ENCODE results near the gene SLC10A3.

The SLC10A3 gene

DNA sequence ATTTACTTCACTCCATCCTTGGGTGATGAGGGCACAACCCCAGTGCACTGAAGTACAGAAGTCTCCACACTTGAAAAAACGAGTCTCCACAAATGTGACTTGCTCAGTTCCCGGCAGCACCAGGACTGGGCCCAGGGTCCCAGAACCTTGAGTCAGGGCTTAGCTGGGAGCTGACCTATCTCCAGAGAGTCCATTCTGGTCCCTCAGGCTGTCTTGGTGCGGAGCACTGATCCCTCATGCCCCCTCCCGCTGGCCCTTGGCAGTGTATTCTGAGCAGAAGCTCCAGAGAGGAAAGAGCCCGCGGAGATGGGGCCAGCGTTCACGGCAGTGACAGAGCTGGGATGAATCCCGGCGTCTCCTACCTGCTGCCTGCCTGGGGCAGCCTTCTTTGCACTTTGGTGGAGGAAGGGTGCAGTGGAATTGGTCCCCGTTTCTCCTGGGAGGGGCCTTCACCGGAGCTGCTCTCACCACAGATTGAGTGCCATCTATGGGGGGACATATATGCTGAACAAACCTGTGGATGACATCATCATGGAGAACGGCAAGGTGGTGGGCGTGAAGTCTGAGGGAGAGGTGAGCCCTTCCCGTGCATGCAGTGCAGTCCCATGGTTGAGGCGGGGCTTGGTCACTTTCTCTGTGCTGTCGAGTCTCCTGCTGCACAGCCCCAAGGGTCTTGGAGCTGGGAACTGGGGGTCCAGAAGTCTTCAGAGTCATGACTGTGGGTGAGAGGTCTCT lies 49.6 kb downstream of the SLC10A3 start:
- no peak for DNase-seq (ENCODE audit: low read depth in 3 of 3)

DNA sequence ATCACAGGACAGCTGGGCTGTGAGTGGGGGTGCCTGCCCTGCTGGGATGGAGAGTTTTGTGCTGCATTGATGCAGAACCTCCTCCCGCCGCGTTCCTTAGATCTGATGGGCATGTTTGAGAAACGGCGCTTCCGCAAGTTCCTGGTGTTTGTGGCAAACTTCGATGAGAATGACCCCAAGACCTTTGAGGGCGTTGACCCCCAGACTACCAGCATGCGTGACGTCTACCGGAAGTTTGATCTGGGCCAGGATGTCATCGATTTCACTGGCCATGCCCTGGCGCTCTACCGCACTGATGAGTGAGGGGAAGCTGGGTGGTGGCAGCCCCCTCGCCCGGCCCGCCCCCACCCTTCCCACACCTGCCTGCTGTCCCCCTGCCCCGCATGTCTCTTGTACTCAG lies 50.6 kb downstream of the SLC10A3 start:
- DNase-seq (ENCODE audit: low read depth in 3 of 3), result no peak

DNA sequence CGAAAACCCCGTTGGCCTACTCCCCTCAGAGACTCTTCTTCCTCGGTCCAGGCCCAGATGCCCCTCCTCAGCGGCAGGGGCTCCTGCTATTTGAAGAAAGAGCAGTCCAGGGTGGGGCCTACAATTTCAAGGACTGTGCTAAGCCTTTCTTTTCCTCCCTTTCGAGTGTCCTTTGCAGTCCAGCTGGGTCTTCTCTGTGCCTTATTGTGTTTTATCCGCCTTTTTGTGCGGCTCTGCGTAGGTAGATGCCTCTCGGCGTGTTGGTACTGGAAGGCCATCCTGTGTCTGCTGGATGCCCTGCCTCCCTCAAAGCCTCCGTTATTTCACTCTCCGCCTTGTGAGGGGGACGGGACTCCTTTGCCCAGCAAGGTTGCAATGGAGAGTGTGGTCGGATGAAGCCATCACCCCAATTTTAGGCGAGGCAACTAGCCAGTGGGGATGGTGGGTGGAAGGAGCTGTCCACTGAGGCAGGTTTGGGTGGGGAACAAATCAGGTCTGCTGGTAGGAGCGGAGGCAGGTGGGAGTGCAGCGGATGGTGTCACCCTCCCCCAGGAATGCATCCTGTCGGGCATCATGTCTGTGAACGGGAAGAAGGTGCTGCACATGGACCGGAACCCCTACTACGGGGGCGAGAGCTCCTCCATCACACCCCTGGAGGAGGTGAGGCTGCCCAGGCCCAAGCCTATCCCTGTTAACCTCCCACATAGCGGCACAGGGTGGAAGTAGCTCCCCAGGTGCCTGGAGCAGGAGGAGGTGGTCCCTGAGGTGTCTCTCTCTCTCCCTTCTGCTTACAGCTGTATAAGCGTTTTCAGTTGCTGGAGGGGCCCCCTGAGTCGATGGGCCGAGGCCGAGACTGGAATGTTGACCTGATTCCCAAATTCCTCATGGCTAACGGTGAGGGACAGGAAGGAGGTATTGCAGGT lies 52.2 kb downstream of the SLC10A3 start:
- DNase-seq (ENCODE audit: low read depth in 3 of 3), result no peak

Measured in stimulated activated CD4-positive, alpha-beta T cell treated with anti-CD3 and anti-CD28 coated beads, TNF-alpha, amount 100 ng/mL, for 4 hours (primary cell).